Type B pancreatic cell (in vitro differentiated cells): ENCODE measurements around the gene SPEG. TPM values are rescaled to one million over a fixed set of nuclear protein-coding genes. Genes with fewer than 3 reads are reported as not detected.

Source experiments
- DNase-seq: peaks from one replicate; pipeline ENCODE4 v3.0.0; 2021; ENCODE audit warnings: mixed read lengths; ENCODE audit not compliant: unreplicated experiment; ENCODE audit errors: extremely low spot score
- H3K27ac Mint-ChIP-seq: 2 replicates; pipeline ENCODE4 v1.8.0; 2021; ENCODE audit warnings: mild to moderate bottlenecking, mixed read lengths
- H3K27me3 Mint-ChIP-seq: 2 replicates; pipeline ENCODE4 v1.8.0; 2021; ENCODE audit warnings: mixed read lengths
- H3K36me3 Mint-ChIP-seq: 2 replicates; pipeline ENCODE4 v1.8.0; 2021; ENCODE audit warnings: mixed read lengths
- H3K4me1 Mint-ChIP-seq: one replicate; pipeline ENCODE4 v1.8.0; 2021; ENCODE audit warnings: mixed read lengths; ENCODE audit not compliant: unreplicated experiment
- H3K4me3 Mint-ChIP-seq: 2 replicates; pipeline ENCODE4 v1.8.0; 2021; ENCODE audit warnings: mild to moderate bottlenecking, mixed read lengths
- H3K9me3 Mint-ChIP-seq: 2 replicates; pipeline ENCODE4 v1.8.0; 2021; ENCODE audit warnings: mixed read lengths
- CTCF ChIP-seq: fragments of 200-600 bp; sonication (generic); conservative IDR thresholded peaks from 2 replicates; pipeline ENCODE4 v1.5.0; 2021; ENCODE audit warnings: antibody characterized with exemption, mild to moderate bottlenecking
- total RNA-seq: library from RNA; stranded (reverse); gene quantifications from 2 replicates; pipeline ENCODE4 v1.2.1, GENCODE V29; 2021; ENCODE audit warnings: low replicate concordance

Gene SPEG
- total RNA-seq, 1 donor from 2014 or later = 49.4 TPM

DNA sequence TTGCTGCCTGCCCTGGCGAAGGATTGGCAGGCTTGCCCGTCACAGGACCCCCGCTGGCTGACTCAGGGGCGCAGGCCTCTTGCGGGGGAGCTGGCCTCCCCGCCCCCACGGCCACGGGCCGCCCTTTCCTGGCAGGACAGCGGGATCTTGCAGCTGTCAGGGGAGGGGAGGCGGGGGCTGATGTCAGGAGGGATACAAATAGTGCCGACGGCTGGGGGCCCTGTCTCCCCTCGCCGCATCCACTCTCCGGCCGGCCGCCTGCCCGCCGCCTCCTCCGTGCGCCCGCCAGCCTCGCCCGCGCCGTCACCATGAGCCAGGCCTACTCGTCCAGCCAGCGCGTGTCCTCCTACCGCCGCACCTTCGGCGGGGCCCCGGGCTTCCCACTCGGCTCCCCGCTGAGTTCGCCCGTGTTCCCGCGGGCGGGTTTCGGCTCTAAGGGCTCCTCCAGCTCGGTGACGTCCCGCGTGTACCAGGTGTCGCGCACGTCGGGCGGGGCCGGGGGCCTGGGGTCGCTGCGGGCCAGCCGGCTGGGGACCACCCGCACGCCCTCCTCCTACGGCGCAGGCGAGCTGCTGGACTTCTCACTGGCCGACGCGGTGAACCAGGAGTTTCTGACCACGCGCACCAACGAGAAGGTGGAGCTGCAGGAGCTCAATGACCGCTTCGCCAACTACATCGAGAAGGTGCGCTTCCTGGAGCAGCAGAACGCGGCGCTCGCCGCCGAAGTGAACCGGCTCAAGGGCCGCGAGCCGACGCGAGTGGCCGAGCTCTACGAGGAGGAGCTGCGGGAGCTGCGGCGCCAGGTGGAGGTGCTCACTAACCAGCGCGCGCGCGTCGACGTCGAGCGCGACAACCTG, 16.3 kb upstream of the SPEG start, which contains the start of gene DES:
Gene DES, plus strand, starts transcription at position 223 of the 857 bp plus-strand sequence. Its CDS starts 86 bp downstream, at position 309.
- Mint-ChIP-seq H3K27me3 (peaks cover 48% of the 10 kb centered on the region), H3K36me3 (no peaks in the 10 kb centered on the region), H3K4me3 (peak within 1 kb of the TSS; percentile 25), H3K9me3 (no peaks in the 10 kb centered on the region), H3K4me1 (peaks cover 9% of the 10 kb centered on the region), H3K27ac (no peak within 1 kb of the TSS)
- DNase-seq = no peak
- no peak for TF ChIP-seq CTCF

GRCh38 chr2:219419012-219419324, 15.7 kb upstream of the SPEG start:
- Mint-ChIP-seq H3K27me3 (peaks cover 43% of the 10 kb centered on the region), H3K27ac (no peak overlapping the region), H3K36me3 (no peaks in the 10 kb centered on the region), H3K4me3 (peak overlapping the region; percentile 25), H3K9me3 (no peaks in the 10 kb centered on the region), H3K4me1 (peaks cover 9% of the 10 kb centered on the region)
- TF ChIP-seq CTCF = no peak
- no peak for DNase-seq

DNA sequence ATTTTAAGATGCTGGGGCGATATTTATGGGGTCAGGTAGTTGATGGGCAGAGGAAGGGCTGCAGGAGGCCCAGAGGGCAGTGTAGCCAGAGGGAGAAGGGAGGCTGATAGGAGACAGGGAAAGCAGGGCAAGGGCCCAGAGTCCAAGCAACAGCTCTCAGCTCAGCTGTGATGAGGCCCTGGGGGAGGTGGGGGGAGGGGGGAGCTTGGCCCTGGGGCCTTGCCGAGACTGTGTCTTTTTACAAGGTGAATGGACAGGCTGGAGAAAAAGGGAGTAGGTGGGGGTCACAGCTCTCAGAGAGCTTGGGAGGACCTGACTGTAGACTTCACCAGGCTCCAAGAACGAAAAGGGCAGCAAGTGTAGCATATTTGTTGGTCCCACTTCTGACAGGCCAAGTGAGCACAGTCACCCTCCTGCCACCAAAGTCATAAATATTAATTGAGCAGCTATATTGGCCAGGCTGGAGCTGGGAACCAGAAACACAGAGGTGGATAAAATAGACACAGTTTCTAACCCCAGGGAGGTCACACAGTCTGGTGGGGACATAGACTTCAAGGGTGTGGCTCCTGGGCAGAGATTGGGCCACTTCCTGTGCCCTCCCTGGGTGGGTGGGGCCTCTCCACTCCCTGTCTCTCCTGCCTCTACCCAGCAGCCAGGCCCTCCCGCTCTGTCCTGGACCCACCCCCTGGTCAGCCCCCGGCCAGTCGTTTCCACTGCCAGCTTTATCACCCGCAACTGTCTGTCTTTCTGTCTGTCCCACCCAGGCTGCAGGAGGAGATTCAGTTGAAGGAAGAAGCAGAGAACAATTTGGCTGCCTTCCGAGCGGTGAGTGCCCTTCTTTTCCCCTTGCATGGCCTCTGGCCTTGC, 15.1 kb upstream of the SPEG start:
- no peak for DNase-seq
- no peak for TF ChIP-seq CTCF
- peak overlapping the region; percentile 46 for H3K4me3 Mint-ChIP-seq
- no peaks in the 10 kb centered on the region for H3K36me3 Mint-ChIP-seq
- peaks cover 9% of the 10 kb centered on the region for H3K4me1 Mint-ChIP-seq
- peaks cover 46% of the 10 kb centered on the region for H3K27me3 Mint-ChIP-seq
- H3K9me3 Mint-ChIP-seq = no peaks in the 10 kb centered on the region
- H3K27ac Mint-ChIP-seq = no peak overlapping the region

GRCh38 chr2:219420687-219421086, 14.0 kb upstream of the SPEG start:
- no peak overlapping the region for H3K4me3 Mint-ChIP-seq
- no peaks in the 10 kb centered on the region for H3K36me3 Mint-ChIP-seq
- peaks cover 38% of the 10 kb centered on the region for H3K27me3 Mint-ChIP-seq
- DNase-seq = no peak
- no peak for TF ChIP-seq CTCF
- no peak overlapping the region for H3K27ac Mint-ChIP-seq
- H3K4me1 Mint-ChIP-seq = peaks cover 9% of the 10 kb centered on the region
- no peaks in the 10 kb centered on the region for H3K9me3 Mint-ChIP-seq

DNA sequence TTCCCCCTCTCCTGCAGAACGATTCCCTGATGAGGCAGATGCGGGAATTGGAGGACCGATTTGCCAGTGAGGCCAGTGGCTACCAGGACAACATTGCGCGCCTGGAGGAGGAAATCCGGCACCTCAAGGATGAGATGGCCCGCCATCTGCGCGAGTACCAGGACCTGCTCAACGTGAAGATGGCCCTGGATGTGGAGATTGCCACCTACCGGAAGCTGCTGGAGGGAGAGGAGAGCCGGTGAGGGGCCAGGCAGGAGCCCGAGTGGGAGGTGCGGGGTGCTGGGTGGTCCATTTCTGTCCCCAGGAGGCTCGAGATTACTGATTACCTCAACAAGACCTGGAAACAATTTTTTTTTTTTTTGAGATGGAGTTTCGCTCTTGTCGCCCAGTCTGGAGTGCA, 13.3 kb upstream of the SPEG start:
- no peak overlapping the region for H3K4me3 Mint-ChIP-seq
- H3K36me3 Mint-ChIP-seq = no peaks in the 10 kb centered on the region
- H3K27me3 Mint-ChIP-seq = peaks cover 31% of the 10 kb centered on the region
- peaks cover 4% of the 10 kb centered on the region for H3K4me1 Mint-ChIP-seq
- no peaks in the 10 kb centered on the region for H3K9me3 Mint-ChIP-seq
- DNase-seq = no peak
- no peak overlapping the region for H3K27ac Mint-ChIP-seq
- TF ChIP-seq CTCF = no peak
